ENCODE measurements around the gene PPP1R12C.

The PPP1R12C gene

GRCh38 chr19:55091126-55091910 lies 26.1 kb downstream of the PPP1R12C start:
- no peak for DNase-seq (ENCODE audit: low read depth, low spot score)

GRCh38 chr19:55090564-55090963 lies 26.9 kb downstream of the PPP1R12C start:
- no peak for DNase-seq (ENCODE audit: low read depth, low spot score)

- no peak for DNase-seq (ENCODE audit: low read depth, low spot score)
These were observed 28.0 kb downstream of the PPP1R12C start for GRCh38 chr19:55089342-55089944.

- peak; percentile 36 for DNase-seq (ENCODE audit: low read depth, low spot score)
These were observed 28.7 kb downstream of the PPP1R12C start for GRCh38 chr19:55088543-55089341.

GRCh38 chr19:55088021-55088451 lies 29.4 kb downstream of the PPP1R12C start:
- DNase-seq (ENCODE audit: low read depth, low spot score): no peak

- DNase-seq (ENCODE audit: low read depth, low spot score): no peak
These were observed 29.9 kb downstream of the PPP1R12C start for GRCh38 chr19:55087542-55087901.

GRCh38 chr19:55086730-55087541 lies 30.5 kb downstream of the PPP1R12C start:
- DNase-seq (ENCODE audit: low read depth, low spot score): peak; percentile 46

- DNase-seq (ENCODE audit: low read depth, low spot score): no peak
These were observed 31.3 kb downstream of the PPP1R12C start for GRCh38 chr19:55085923-55086715.

- DNase-seq (ENCODE audit: low read depth, low spot score): no peak
These were observed 33.0 kb downstream of the PPP1R12C start for GRCh38 chr19:55084416-55084815.

- DNase-seq (ENCODE audit: low read depth, low spot score): no peak
These were observed 34.2 kb downstream of the PPP1R12C start for GRCh38 chr19:55083004-55083850.

- no peak for DNase-seq (ENCODE audit: low read depth, low spot score)
These were observed 35.2 kb downstream of the PPP1R12C start for GRCh38 chr19:55082020-55082851.

GRCh38 chr19:55081770-55082019 lies 35.7 kb downstream of the PPP1R12C start:
- DNase-seq (ENCODE audit: low read depth, low spot score): no peak

GRCh38 chr19:55080968-55081769 lies 36.3 kb downstream of the PPP1R12C start:
- DNase-seq (ENCODE audit: low read depth, low spot score): no peak

GRCh38 chr19:55080121-55080967 lies 37.1 kb downstream of the PPP1R12C start:
- no peak for DNase-seq (ENCODE audit: low read depth, low spot score)

GRCh38 chr19:55079400-55080038 lies 37.9 kb downstream of the PPP1R12C start:
- no peak for DNase-seq (ENCODE audit: low read depth, low spot score)

- DNase-seq (ENCODE audit: low read depth, low spot score): no peak
These were observed 38.4 kb downstream of the PPP1R12C start for GRCh38 chr19:55078996-55079395.

- no peak for DNase-seq (ENCODE audit: low read depth, low spot score)
These were observed 40.3 kb downstream of the PPP1R12C start for GRCh38 chr19:55077106-55077505.
